Activated CD4-positive, alpha-beta T cell treated with anti-CD3 and anti-CD28 coated beads, Interleukin-2, amount 10 ng/mL, durations not matched to agents 24 days and 14 days (primary cell): ENCODE results near the gene ATP6V1G2. TPM values are rescaled to one million over a fixed set of nuclear protein-coding genes. Genes with fewer than 3 reads are reported as not detected.
A peak's percentile ranks its signal among the peaks of the same experiment; 100 is the strongest.

Experiments used
- DNase-seq: peaks from one replicate; pipeline ENCODE4 v3.0.0; 2022
- H3K27ac Mint-ChIP-seq: one replicate; pipeline ENCODE4 v1.8.0; 2022; ENCODE audit warnings: mild to moderate bottlenecking, mixed read lengths
- H3K27me3 Mint-ChIP-seq: one replicate; pipeline ENCODE4 v1.8.0; 2022; ENCODE audit warnings: mixed read lengths
- H3K36me3 Mint-ChIP-seq: one replicate; pipeline ENCODE4 v1.8.0; 2022; ENCODE audit warnings: low read depth, mild to moderate bottlenecking, mixed read lengths
- H3K4me1 Mint-ChIP-seq: one replicate; pipeline ENCODE4 v1.8.0; 2021; ENCODE audit warnings: mixed read lengths
- H3K4me3 Mint-ChIP-seq: one replicate; pipeline ENCODE4 v1.8.0; 2022; ENCODE audit warnings: mild to moderate bottlenecking, moderate library complexity, mixed read lengths
- H3K9me3 Mint-ChIP-seq: one replicate; pipeline ENCODE4 v1.8.0; 2021; ENCODE audit warnings: mixed read lengths
- intact Hi-C: fragments of 100-400 bp; cut with micrococcal nuclease; formaldehyde crosslinking; loops from one replicate; pipeline ENCODE4 v1.15.1; 2023
- total RNA-seq: library from RNA; stranded (reverse); gene quantifications from 2 replicates; pipeline ENCODE4 v1.2.3, GENCODE V29; 2022

The ATP6V1G2 gene
- total RNA-seq, 1 donor from 2014 or later, result 0.89 TPM

- H3K4me1 Mint-ChIP-seq, result peaks cover 45% of the 10 kb centered on the region
- no peak overlapping the region for H3K4me3 Mint-ChIP-seq
- no peak overlapping the region for H3K27ac Mint-ChIP-seq
- intact Hi-C loops, result no loop called here
- DNase-seq, result no peak
- no peaks in the 10 kb centered on the region for H3K9me3 Mint-ChIP-seq
- peaks cover 86% of the 10 kb centered on the region for H3K36me3 Mint-ChIP-seq
- H3K27me3 Mint-ChIP-seq, result no peaks in the 10 kb centered on the region
Observed at GRCh38 chr6:31535538-31536324, 10.7 kb downstream of the ATP6V1G2 start.

- Mint-ChIP-seq H3K27ac (no peak overlapping the region), H3K4me3 (no peak overlapping the region), H3K9me3 (no peaks in the 10 kb centered on the region), H3K36me3 (peaks cover 86% of the 10 kb centered on the region), H3K27me3 (no peaks in the 10 kb centered on the region), H3K4me1 (peaks cover 39% of the 10 kb centered on the region)
- intact Hi-C loops, result no loop called here
- DNase-seq, result no peak
Observed at GRCh38 chr6:31534521-31535040, 11.8 kb downstream of the ATP6V1G2 start.

GRCh38 chr6:31534011-31534410 is 12.4 kb downstream of the ATP6V1G2 start:
- Mint-ChIP-seq H3K36me3 (peaks cover 81% of the 10 kb centered on the region), H3K4me3 (no peak overlapping the region), H3K4me1 (peaks cover 33% of the 10 kb centered on the region), H3K27me3 (no peaks in the 10 kb centered on the region), H3K9me3 (no peaks in the 10 kb centered on the region), H3K27ac (no peak overlapping the region)
- DNase-seq, result no peak
- intact Hi-C loops, result no loop called here

- intact Hi-C loops, result no loop called here
- no peak overlapping the region for H3K27ac Mint-ChIP-seq
- H3K4me3 Mint-ChIP-seq, result no peak overlapping the region
- no peak for DNase-seq
- H3K4me1 Mint-ChIP-seq, result peaks cover 28% of the 10 kb centered on the region
- H3K9me3 Mint-ChIP-seq, result no peaks in the 10 kb centered on the region
- H3K36me3 Mint-ChIP-seq, result peaks cover 75% of the 10 kb centered on the region
- no peaks in the 10 kb centered on the region for H3K27me3 Mint-ChIP-seq
Observed at GRCh38 chr6:31533455-31533841, 13.0 kb downstream of the ATP6V1G2 start.

DNA sequence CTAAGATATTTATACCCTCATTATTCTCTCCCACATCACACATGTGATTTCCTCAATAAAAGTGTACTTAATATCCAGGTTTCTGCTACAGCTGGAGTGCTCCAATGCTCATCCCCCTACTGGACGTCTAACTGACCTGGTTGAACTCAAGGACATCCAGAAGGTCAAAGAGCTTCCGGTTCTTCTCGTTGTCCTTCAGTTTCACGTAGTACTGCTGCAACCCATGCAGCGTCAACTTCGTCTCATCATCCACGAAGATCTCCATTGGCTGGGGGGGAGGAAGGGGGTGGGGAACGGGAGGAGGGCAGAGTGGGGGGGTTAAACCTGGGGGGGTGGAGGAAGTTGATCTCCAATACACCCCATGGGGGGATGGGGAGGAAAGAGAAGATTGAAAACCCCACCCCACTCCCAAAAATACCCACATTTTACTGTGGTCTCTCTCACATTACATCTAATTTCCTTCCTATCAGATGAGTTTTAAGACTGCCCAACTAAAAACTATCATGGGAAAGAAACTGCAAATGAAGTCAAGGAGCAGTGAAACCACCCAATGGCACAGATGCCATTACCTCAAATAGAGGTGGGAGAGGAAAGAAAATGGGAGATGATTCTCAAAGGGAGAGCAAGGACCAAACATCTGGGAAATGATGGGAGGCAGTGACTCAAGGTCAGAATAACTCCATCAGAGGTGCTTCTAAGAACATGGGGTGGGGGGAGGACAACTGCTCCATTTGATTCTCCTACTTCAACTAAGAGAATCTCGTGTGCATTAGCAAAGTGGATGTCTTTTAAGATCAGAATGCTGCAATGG is 13.6 kb downstream of the ATP6V1G2 start:
- H3K4me3 Mint-ChIP-seq, result no peak overlapping the region
- peaks cover 25% of the 10 kb centered on the region for H3K4me1 Mint-ChIP-seq
- H3K36me3 Mint-ChIP-seq, result peaks cover 71% of the 10 kb centered on the region
- no peaks in the 10 kb centered on the region for H3K9me3 Mint-ChIP-seq
- H3K27me3 Mint-ChIP-seq, result no peaks in the 10 kb centered on the region
- no peak for DNase-seq
- intact Hi-C loops, result no loop called here
- H3K27ac Mint-ChIP-seq, result peak overlapping the region; percentile 62

DNA sequence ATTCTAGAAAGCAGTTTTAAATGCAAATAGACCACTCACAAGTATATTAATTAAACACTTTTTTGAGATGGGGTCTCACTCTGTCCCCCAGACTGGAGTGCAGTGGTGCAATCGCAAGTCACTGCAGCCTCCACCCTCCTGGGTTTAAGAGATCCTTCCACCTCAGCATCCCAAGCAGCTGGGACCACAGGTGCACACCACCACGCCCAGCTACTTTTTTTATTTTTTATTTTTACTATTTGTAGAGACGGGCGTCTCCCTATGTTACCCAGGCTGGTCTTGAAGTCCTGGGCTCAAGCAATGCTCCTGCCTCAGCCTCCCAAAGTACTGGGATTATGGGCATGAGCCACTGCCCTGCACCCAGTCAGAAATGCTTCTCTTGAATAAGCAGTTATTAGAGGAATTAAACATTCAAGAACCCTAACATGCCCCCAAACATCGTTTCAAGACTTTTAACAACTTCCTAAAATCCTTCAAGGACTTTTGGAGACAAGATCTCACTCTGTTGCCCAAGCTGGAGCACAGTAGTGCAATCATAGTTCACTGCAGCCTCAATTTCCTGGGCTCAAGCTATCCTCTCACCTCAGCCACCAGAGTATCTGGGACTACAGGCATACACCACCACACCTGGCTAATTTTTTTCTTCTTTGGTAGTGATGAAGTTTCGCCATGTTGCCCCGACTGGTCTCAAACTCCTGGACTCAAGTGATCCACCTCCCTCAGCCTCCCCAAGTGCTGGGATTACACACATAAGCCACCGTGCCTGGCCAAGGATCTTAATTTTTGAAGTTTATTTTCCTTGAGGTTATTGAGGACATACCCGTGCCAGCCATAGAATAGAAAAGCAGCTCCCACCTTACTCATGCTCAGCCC is 14.4 kb downstream of the ATP6V1G2 start:
- peaks cover 21% of the 10 kb centered on the region for H3K4me1 Mint-ChIP-seq

DNA sequence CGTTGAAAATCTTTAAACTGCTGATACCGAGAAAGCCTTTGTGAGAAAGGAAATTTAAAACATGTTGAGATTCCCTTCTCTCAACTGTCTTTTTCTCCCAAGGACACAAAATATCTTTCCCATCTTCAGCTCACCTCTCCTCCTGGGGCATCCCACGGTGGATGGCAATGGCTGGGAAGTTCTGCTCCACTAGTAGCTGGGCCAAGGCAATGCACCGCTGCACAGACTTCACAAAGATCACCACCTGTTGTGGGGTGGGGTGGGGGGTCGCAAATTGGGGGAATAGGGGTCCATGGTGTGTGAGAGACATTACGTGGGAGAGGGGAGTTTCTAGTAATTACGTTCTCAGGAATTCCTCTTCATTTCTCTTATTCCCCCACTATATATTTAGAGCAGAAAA is 15.2 kb downstream of the ATP6V1G2 start:
- Mint-ChIP-seq H3K4me3 (no peak overlapping the region), H3K9me3 (no peaks in the 10 kb centered on the region), H3K4me1 (peaks cover 17% of the 10 kb centered on the region), H3K27me3 (no peaks in the 10 kb centered on the region), H3K27ac (no peak overlapping the region), H3K36me3 (peaks cover 60% of the 10 kb centered on the region)
- no peak for DNase-seq
- intact Hi-C loops, result no loop called here

More for the DNA sequence above, 14.4 kb downstream of the ATP6V1G2 start:
- H3K36me3 Mint-ChIP-seq, result peaks cover 67% of the 10 kb centered on the region
- intact Hi-C loops, result no loop called here
- no peak overlapping the region for H3K27ac Mint-ChIP-seq
- no peaks in the 10 kb centered on the region for H3K27me3 Mint-ChIP-seq
- no peak overlapping the region for H3K4me3 Mint-ChIP-seq
- H3K9me3 Mint-ChIP-seq, result no peaks in the 10 kb centered on the region
- DNase-seq, result no peak

DNA sequence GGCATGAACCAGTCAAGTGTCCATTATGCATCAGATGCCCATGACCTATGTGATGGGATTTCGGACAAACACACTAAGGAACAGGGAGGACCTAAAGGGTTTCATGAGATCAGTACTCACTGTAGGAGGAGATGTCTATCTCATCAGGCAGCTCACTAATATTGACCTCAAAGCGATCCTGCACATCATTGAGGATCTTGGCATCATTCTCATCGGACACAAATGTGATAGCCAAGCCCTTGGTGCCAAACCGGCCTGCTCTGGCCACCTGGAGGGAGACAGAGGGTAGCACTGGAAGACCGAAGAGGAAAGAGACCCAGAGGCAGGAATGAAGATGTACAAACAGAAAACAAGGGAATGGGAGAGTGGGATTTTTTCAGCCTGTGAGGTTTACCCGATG is 15.7 kb downstream of the ATP6V1G2 start:
- Mint-ChIP-seq H3K36me3 (peaks cover 55% of the 10 kb centered on the region), H3K4me1 (peaks cover 12% of the 10 kb centered on the region), H3K27ac (no peak overlapping the region), H3K4me3 (no peak overlapping the region), H3K27me3 (no peaks in the 10 kb centered on the region), H3K9me3 (no peaks in the 10 kb centered on the region)
- intact Hi-C loops, result no loop called here
- DNase-seq, result no peak

DNA sequence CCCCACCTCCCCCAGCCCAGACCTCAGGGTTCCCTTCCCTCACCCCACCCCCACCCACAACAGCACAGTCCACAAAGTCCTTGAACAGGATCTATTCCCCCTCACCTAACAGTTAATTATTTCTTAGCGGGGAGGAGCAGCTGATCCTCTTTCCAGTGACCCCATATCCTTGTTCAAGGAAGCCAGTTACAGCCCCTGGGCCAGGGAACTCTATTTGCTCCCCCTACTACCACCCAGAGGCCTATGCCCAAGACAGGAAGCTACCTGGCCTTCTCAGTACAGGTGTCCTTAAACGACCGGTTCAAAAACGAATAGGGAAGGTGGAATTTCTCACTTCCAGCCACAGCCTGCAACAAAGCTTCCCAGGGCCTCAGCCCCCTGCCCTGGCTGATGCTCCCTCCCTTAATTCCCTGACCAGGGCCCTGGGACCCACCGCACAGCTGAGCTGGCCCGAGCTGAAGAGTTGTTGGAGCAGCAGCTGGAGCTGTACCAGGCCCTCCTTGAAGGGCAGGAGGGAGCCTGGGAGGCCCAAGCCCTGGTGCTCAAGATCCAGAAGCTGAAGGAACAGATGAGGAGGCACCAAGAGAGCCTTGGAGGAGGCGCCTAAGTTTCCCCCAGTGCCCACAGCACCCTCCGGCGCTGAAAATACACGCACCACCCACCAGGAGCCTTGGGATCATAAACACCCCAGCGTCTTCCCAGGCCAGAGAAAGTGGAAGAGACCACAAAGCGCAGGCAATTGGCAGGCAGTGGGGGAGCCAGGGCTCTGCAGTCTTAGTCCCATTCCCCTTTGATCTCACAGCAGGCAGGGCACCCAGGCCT is 16.9 kb downstream of the ATP6V1G2 start:
- DNase-seq, result no peak
- H3K4me1 Mint-ChIP-seq, result peaks cover 6% of the 10 kb centered on the region
- H3K9me3 Mint-ChIP-seq, result no peaks in the 10 kb centered on the region
- no peak overlapping the region for H3K27ac Mint-ChIP-seq
- no peak overlapping the region for H3K4me3 Mint-ChIP-seq
- intact Hi-C loops, result no loop called here
- no peaks in the 10 kb centered on the region for H3K27me3 Mint-ChIP-seq
- H3K36me3 Mint-ChIP-seq, result peaks cover 45% of the 10 kb centered on the region

GRCh38 chr6:31528821-31529328 is 17.5 kb downstream of the ATP6V1G2 start, which contains the start of gene MCCD1:
Gene MCCD1, plus strand, starts transcription at chr6:31528962. Its CDS starts 53 bp downstream, at chr6:31529015.
- intact Hi-C loops, result no loop called here
- H3K27ac Mint-ChIP-seq, result no peak within 1 kb of the TSS
- H3K27me3 Mint-ChIP-seq, result no peaks in the 10 kb centered on the region
- H3K4me3 Mint-ChIP-seq, result no peak within 1 kb of the TSS
- H3K4me1 Mint-ChIP-seq, result peaks cover 6% of the 10 kb centered on the region
- peaks cover 38% of the 10 kb centered on the region for H3K36me3 Mint-ChIP-seq
- no peaks in the 10 kb centered on the region for H3K9me3 Mint-ChIP-seq
- DNase-seq, result no peak

DNA sequence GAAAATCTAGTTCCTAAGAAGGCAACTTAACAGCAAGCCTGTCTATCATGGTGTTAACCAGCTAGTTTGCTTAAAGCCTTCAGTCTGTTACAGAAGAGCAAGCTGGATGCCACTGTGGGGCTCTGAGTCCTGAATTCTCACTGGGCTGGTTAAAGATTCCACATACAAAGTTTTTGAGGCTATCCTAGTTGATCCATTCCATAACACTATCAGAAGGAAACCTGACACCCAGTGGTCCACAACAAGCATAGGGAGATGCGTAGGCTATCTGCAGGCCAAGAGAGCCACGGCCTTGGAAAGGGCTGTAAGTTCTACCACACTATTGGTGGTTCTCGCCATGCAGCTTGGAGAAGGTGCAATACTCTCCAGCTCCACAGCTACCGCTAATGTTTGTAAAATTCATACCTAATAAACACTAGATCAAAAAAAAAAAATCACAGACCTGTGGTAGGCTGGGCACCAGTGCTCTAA is 18.1 kb downstream of the ATP6V1G2 start:
- DNase-seq, result no peak
- Mint-ChIP-seq H3K9me3 (no peaks in the 10 kb centered on the region), H3K27ac (no peak overlapping the region), H3K4me1 (peaks cover 4% of the 10 kb centered on the region), H3K27me3 (no peaks in the 10 kb centered on the region), H3K36me3 (peaks cover 34% of the 10 kb centered on the region), H3K4me3 (no peak overlapping the region)
- intact Hi-C loops, result no loop called here

GRCh38 chr6:31525932-31526591 is 20.3 kb downstream of the ATP6V1G2 start:
- H3K36me3 Mint-ChIP-seq, result peaks cover 15% of the 10 kb centered on the region
- no peak overlapping the region for H3K4me3 Mint-ChIP-seq
- intact Hi-C loops, result no loop called here
- peaks cover 2% of the 10 kb centered on the region for H3K4me1 Mint-ChIP-seq
- H3K27me3 Mint-ChIP-seq, result peaks cover 9% of the 10 kb centered on the region
- no peak for DNase-seq
- H3K9me3 Mint-ChIP-seq, result no peaks in the 10 kb centered on the region
- H3K27ac Mint-ChIP-seq, result no peak overlapping the region
